Prostate gland (tissue), 2 donors: ENCODE measurements around the gene FKBP6. TPM values are rescaled to one million over a fixed set of nuclear protein-coding genes. Genes with fewer than 3 reads are reported as not detected.

Source experiments
- DNase-seq: peaks from one replicate; pipeline ENCODE4 v3.0.0-alpha.2; 2019; ENCODE audit warnings: low spot score
- H3K27ac ChIP-seq, 2 donors: fragments of 200-600 bp; sonication (generic); 2 replicates each; pipeline ENCODE4 v1.5.1; 2017 to 2019
- H3K27me3 ChIP-seq: fragments of 200-600 bp; sonication (generic); replicated peaks from 2 replicates; pipeline ENCODE4 v1.5.1; 2019; ENCODE audit not compliant: insufficient read depth
- H3K36me3 ChIP-seq, 2 donors: fragments of 200-600 bp; sonication (generic); 1 replicate in 1 of 2; 2 replicates in 1 of 2; pipeline versions ENCODE4 v1.5.1 to v1.8.1; 2017 to 2019
- H3K4me1 ChIP-seq: fragments of 200-600 bp; sonication (generic); replicated peaks from 2 replicates; pipeline ENCODE4 v1.5.1; 2019
- H3K4me3 ChIP-seq, 2 donors: fragments of 200-600 bp; sonication (generic); 2 replicates each; pipeline ENCODE4 v1.5.1; 2017 to 2019
- H3K9me3 ChIP-seq: fragments of 200-600 bp; sonication (generic); 2 replicates; pipeline ENCODE4 v1.5.1; 2017
- CTCF ChIP-seq, 4 experiments: fragments of 200-600 bp in 2 of 4; fragments of 450-650 bp in 2 of 4; sonication (generic) in 2 of 4; IDR thresholded peaks; 1 replicate in 3 of 4; 2 replicates in 1 of 4; pipeline ENCODE4 v1.5.1; 2016 to 2019; ENCODE audit warnings: antibody characterized with exemption in 4 of 4, mild to moderate bottlenecking in 2 of 4, moderate library complexity in 2 of 4
- POLR2A ChIP-seq: fragments of 450-650 bp; IDR thresholded peaks from one replicate; pipeline ENCODE4 v1.6.1; 2016; ENCODE audit warnings: antibody characterized with exemption, mild to moderate bottlenecking
- POLR2AphosphoS5 ChIP-seq: sonication (generic); formaldehyde crosslinking; IDR thresholded peaks from one replicate; pipeline ENCODE4 v1.6.1; 2017; ENCODE audit warnings: antibody characterized with exemption
- WGBS: methylation state at CpG from one replicate; pipeline ENCODE4 v1.1.5; 2018; 5-methylcytosine and 5-hydroxymethylcytosine counted together
- intact Hi-C: fragments of 100-400 bp; cut with DNase I; formaldehyde crosslinking; loops from one replicate; pipeline ENCODE4 v1.14.2; 2022
- total RNA-seq, 2 donors: library from RNA; depleted of rRNA; stranded (reverse); fragments of >200 nt; gene quantifications; one replicate each; pipeline ENCODE4 v1.1.0, GENCODE V29; 2016

The FKBP6 gene
- total RNA-seq, 2 donors from 2014 or later: 16.5 TPM; not detected in 1

- H3K4me1 ChIP-seq: no peaks in the 10 kb centered on the region
- TF ChIP-seq POLR2A: no peak
- no peak for TF ChIP-seq POLR2AphosphoS5
- TF ChIP-seq CTCF (IDR thresholded peaks at IDR 0.05): no peak
- H3K27me3 ChIP-seq: no peaks in the 10 kb centered on the region
- WGBS: 89% methylated on average over 4 of the region's 4 CpGs
- intact Hi-C loops: no loop called here
- no peak overlapping the region for H3K4me3 ChIP-seq
- H3K9me3 ChIP-seq: no peaks in the 10 kb centered on the region
- no peak for DNase-seq
- H3K36me3 ChIP-seq: no peaks in the 10 kb centered on the region
- H3K27ac ChIP-seq: no peak overlapping the region
Observed at GRCh38 chr7:73382934-73383503, 55.1 kb downstream of the FKBP6 start.

GRCh38 chr7:73387221-73387828 lies 59.4 kb downstream of the FKBP6 start:
- no peak overlapping the region for H3K4me3 ChIP-seq
- intact Hi-C loops: no loop called here
- no peaks in the 10 kb centered on the region for H3K9me3 ChIP-seq
- WGBS: 82% methylated on average over 2 of the region's 2 CpGs
- H3K4me1 ChIP-seq: no peaks in the 10 kb centered on the region
- H3K36me3 ChIP-seq: no peaks in the 10 kb centered on the region
- no peak for TF ChIP-seq POLR2A
- TF ChIP-seq POLR2AphosphoS5: no peak
- TF ChIP-seq CTCF (IDR thresholded peaks at IDR 0.05): no peak
- DNase-seq: no peak
- H3K27me3 ChIP-seq: no peaks in the 10 kb centered on the region
- H3K27ac ChIP-seq: no peak overlapping the region

- Histone ChIP-seq H3K9me3 (no peaks in the 10 kb centered on the region), H3K27me3 (no peaks in the 10 kb centered on the region), H3K27ac (no peak overlapping the region), H3K4me1 (no peaks in the 10 kb centered on the region), H3K4me3 (no peak overlapping the region), H3K36me3 (no peaks in the 10 kb centered on the region)
- no peak for TF ChIP-seq POLR2A
- no peak for TF ChIP-seq POLR2AphosphoS5
- TF ChIP-seq CTCF (IDR thresholded peaks at IDR 0.05): no peak
- intact Hi-C loops: no loop called here
- no peak for DNase-seq
- 93% methylated on average over 4 of the region's 4 CpGs for WGBS
Observed at GRCh38 chr7:73387908-73388414, 60.0 kb downstream of the FKBP6 start.

- no peaks in the 10 kb centered on the region for H3K36me3 ChIP-seq
- WGBS: 53% methylated on average over 2 of the region's 2 CpGs
- no peak overlapping the region for H3K27ac ChIP-seq
- DNase-seq: no peak
- intact Hi-C loops: no loop called here
- TF ChIP-seq POLR2AphosphoS5 (no peak), CTCF (IDR thresholded peaks at IDR 0.05) (no peak), POLR2A (no peak)
- H3K9me3 ChIP-seq: no peaks in the 10 kb centered on the region
- H3K27me3 ChIP-seq: no peaks in the 10 kb centered on the region
- H3K4me1 ChIP-seq: no peaks in the 10 kb centered on the region
- H3K4me3 ChIP-seq: no peak overlapping the region
Observed at GRCh38 chr7:73391396-73391795, 63.4 kb downstream of the FKBP6 start.

GRCh38 chr7:73394422-73394821 lies 66.5 kb downstream of the FKBP6 start:
- intact Hi-C loops: no loop called here
- no peak for DNase-seq
- TF ChIP-seq CTCF (IDR thresholded peaks at IDR 0.05) (no peak), POLR2AphosphoS5 (no peak), POLR2A (no peak)
- Histone ChIP-seq H3K27me3 (no peaks in the 10 kb centered on the region), H3K9me3 (no peaks in the 10 kb centered on the region), H3K4me1 (no peaks in the 10 kb centered on the region), H3K36me3 (no peaks in the 10 kb centered on the region), H3K4me3 (no peak overlapping the region), H3K27ac (no peak overlapping the region)
- 41% methylated on average over 3 of the region's 3 CpGs for WGBS
